Measurements from ENCODE around the gene CATSPERD.
"Not testable (repeated sequence)": the region's sequence is repeated elsewhere in the genome, so short reads cannot be mapped to it uniquely, and the experiment has no call there.

CATSPERD gene

GRCh38 chr19:5697022-5697889 lies 23.2 kb upstream of the CATSPERD start:
- no peak for DNase-seq (ENCODE audit: low spot score)

GRCh38 chr19:5697890-5698634 lies 22.4 kb upstream of the CATSPERD start:
- DNase-seq (ENCODE audit: low spot score), result no peak

GRCh38 chr19:5698635-5699422 lies 21.6 kb upstream of the CATSPERD start:
- no peak for DNase-seq (ENCODE audit: low spot score)

GRCh38 chr19:5700455-5701092 lies 19.9 kb upstream of the CATSPERD start:
- no peak for DNase-seq (ENCODE audit: low spot score)

- not testable (repeated sequence) for DNase-seq (ENCODE audit: low spot score)
Measured at GRCh38 chr19:5702053-5702410, 18.4 kb upstream of the CATSPERD start.

GRCh38 chr19:5703819-5704818 lies 16.3 kb upstream of the CATSPERD start:
- no peak for DNase-seq (ENCODE audit: low spot score)

GRCh38 chr19:5705552-5705951 lies 14.9 kb upstream of the CATSPERD start:
- no peak for DNase-seq (ENCODE audit: low spot score)

- DNase-seq (ENCODE audit: low spot score), result no peak
Measured at GRCh38 chr19:5706876-5707573, 13.4 kb upstream of the CATSPERD start.

GRCh38 chr19:5707576-5708575 lies 12.6 kb upstream of the CATSPERD start:
- DNase-seq (ENCODE audit: low spot score), result peak; percentile 13

GRCh38 chr19:5711025-5711424 lies 9.4 kb upstream of the CATSPERD start:
- DNase-seq (ENCODE audit: low spot score), result no peak

- no peak for DNase-seq (ENCODE audit: low spot score)
Measured at GRCh38 chr19:5711713-5712161, 8.7 kb upstream of the CATSPERD start.

GRCh38 chr19:5713228-5713627 lies 7.2 kb upstream of the CATSPERD start:
- DNase-seq (ENCODE audit: low spot score), result no peak

- no peak for DNase-seq (ENCODE audit: low spot score)
Measured at GRCh38 chr19:5714816-5715215, 5.6 kb upstream of the CATSPERD start.

GRCh38 chr19:5717215-5717935 lies 3.1 kb upstream of the CATSPERD start:
- no peak for DNase-seq (ENCODE audit: low spot score)

- no peak for DNase-seq (ENCODE audit: low spot score)
Measured at GRCh38 chr19:5718037-5718578, 2.3 kb upstream of the CATSPERD start.

GRCh38 chr19:5718579-5719273 lies 1.7 kb upstream of the CATSPERD start:
- DNase-seq (ENCODE audit: low spot score), result peak; percentile 69

Measured in AG08396 (cell line).